ENCODE measurements around the gene PGAP6. TPM values are rescaled to one million over a fixed set of nuclear protein-coding genes. Genes with fewer than 3 reads are reported as not detected.

PGAP6 gene
- total RNA-seq, 1 donor from 2014 or later = 80.5 TPM

DNA sequence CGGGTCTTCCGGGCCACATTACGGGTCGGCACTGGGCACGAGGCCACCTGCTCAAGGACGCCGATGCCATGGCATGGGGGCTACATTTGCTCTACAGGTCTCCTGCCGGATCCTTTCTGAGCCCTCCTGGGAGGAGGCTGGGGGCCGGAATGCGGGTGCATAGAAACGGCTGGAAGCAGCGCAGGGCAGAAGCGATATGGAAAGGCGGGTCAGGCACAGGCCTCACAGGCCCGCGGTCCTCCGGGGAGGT, 57.7 kb downstream of the PGAP6 start:
- Histone ChIP-seq H3K36me3 (ENCODE audit: insufficient read depth, low read length) (no peaks in the 10 kb centered on the region), H3K9me3 (ENCODE audit: insufficient read depth, low read depth, low read length) (no peaks in the 10 kb centered on the region), H2AFZ (ENCODE audit: low read depth, low read length) (no peak overlapping the region), H3K79me2 (ENCODE audit: insufficient read depth, low read length) (peaks cover 39% of the 10 kb centered on the region), H3K9ac (ENCODE audit: low read length) (no peak overlapping the region), H3K27me3 (ENCODE audit: insufficient read depth, low read length) (no peaks in the 10 kb centered on the region), H3K4me1 (ENCODE audit: insufficient read depth, low read length) (peaks cover 13% of the 10 kb centered on the region), H3K4me2 (ENCODE audit: low read length) (no peak overlapping the region), H3K4me3 (ENCODE audit: insufficient read depth, low read depth, low read length) (no peak overlapping the region), H3K27ac (ENCODE audit: low read depth, low read length) (no peak overlapping the region), H4K20me1 (ENCODE audit: insufficient read depth, low read length) (peaks cover 88% of the 10 kb centered on the region)
- Mint-ChIP-seq H3K9me3 (ENCODE audit: unreplicated experiment) (no peaks in the 10 kb centered on the region), H3K4me1 (ENCODE audit: low read depth, unreplicated experiment) (peaks cover 5% of the 10 kb centered on the region), H3K4me3 (ENCODE audit: unreplicated experiment) (no peak overlapping the region), H3K36me3 (ENCODE audit: low read depth, unreplicated experiment) (peaks cover under 1% of the 10 kb centered on the region), H3K27me3 (ENCODE audit: low read depth, unreplicated experiment) (no peaks in the 10 kb centered on the region), H3K27ac (ENCODE audit: unreplicated experiment) (no peak overlapping the region)
- FAIRE-seq (no peak), DNase-seq (ENCODE audit: low read depth) (no peak)
- TF ChIP-seq EZH2 (IDR thresholded peaks at IDR 0.05; ENCODE audit: insufficient read depth, low read length) = no peak
- TF ChIP-seq, protein P1, sequence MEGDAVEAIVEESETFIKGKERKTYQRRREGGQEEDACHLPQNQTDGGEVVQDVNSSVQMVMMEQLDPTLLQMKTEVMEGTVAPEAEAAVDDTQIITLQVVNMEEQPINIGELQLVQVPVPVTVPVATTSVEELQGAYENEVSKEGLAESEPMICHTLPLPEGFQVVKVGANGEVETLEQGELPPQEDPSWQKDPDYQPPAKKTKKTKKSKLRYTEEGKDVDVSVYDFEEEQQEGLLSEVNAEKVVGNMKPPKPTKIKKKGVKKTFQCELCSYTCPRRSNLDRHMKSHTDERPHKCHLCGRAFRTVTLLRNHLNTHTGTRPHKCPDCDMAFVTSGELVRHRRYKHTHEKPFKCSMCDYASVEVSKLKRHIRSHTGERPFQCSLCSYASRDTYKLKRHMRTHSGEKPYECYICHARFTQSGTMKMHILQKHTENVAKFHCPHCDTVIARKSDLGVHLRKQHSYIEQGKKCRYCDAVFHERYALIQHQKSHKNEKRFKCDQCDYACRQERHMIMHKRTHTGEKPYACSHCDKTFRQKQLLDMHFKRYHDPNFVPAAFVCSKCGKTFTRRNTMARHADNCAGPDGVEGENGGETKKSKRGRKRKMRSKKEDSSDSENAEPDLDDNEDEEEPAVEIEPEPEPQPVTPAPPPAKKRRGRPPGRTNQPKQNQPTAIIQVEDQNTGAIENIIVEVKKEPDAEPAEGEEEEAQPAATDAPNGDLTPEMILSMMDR (IDR thresholded peaks at IDR 0.05; ENCODE audit: insufficient read depth, low read depth, low read length) = no peak

DNA sequence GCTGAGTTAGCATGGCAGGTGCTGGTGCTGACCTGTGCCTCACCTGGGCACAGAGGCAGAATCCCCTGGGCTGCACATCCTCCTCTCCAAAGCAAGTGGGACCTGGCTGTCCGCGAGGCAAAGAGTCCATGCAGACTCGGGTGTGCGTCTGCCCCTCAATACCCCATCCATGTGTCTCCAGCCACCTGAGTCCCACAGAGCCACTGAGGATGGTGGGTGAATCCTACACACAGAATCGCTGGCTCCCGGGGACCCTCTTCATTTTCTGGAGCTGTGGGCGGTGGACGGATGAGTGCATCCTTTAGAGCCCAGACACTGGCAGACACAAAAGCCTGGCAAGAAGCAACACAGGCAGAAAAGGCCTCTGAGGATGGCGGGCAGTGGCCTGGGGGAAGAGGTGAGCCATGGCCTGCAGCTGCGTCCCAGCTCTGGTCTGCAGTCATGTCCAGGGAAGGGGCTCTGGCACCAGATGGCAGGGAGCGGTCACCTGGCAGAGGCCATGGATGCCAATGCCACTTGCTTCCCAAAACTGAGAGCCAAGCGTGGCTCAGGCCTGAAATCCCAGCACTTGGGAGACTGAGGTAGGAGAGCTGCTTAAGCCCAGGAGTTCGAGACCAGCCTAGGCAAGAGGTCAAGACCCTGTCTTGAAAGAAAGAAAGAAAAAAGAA, 59.2 kb downstream of the PGAP6 start:
- Histone ChIP-seq H3K27ac (ENCODE audit: low read depth, low read length) (no peak overlapping the region), H3K9ac (ENCODE audit: low read length) (no peak overlapping the region), H2AFZ (ENCODE audit: low read depth, low read length) (no peak overlapping the region), H3K36me3 (ENCODE audit: insufficient read depth, low read length) (no peaks in the 10 kb centered on the region), H3K4me2 (ENCODE audit: low read length) (no peak overlapping the region), H3K4me1 (ENCODE audit: insufficient read depth, low read length) (peaks cover 7% of the 10 kb centered on the region), H3K9me3 (ENCODE audit: insufficient read depth, low read depth, low read length) (no peaks in the 10 kb centered on the region), H3K27me3 (ENCODE audit: insufficient read depth, low read length) (no peaks in the 10 kb centered on the region), H4K20me1 (ENCODE audit: insufficient read depth, low read length) (peaks cover 89% of the 10 kb centered on the region), H3K79me2 (ENCODE audit: insufficient read depth, low read length) (peaks cover 50% of the 10 kb centered on the region), H3K4me3 (ENCODE audit: insufficient read depth, low read depth, low read length) (no peak overlapping the region)
- Mint-ChIP-seq H3K36me3 (ENCODE audit: low read depth, unreplicated experiment) (peaks cover 6% of the 10 kb centered on the region), H3K4me1 (ENCODE audit: low read depth, unreplicated experiment) (peaks cover 5% of the 10 kb centered on the region), H3K27ac (ENCODE audit: unreplicated experiment) (no peak overlapping the region), H3K4me3 (ENCODE audit: unreplicated experiment) (no peak overlapping the region), H3K27me3 (ENCODE audit: low read depth, unreplicated experiment) (no peaks in the 10 kb centered on the region), H3K9me3 (ENCODE audit: unreplicated experiment) (no peaks in the 10 kb centered on the region)
- FAIRE-seq (no peak), DNase-seq (ENCODE audit: low read depth) (no peak)
- TF ChIP-seq EZH2 (IDR thresholded peaks at IDR 0.05; ENCODE audit: insufficient read depth, low read length) = no peak
- TF ChIP-seq, protein P1 (IDR thresholded peaks at IDR 0.05; ENCODE audit: insufficient read depth, low read depth, low read length) = no peak

- Histone ChIP-seq H2AFZ (ENCODE audit: low read depth, low read length) (no peak overlapping the region), H3K36me3 (ENCODE audit: insufficient read depth, low read length) (no peaks in the 10 kb centered on the region), H4K20me1 (ENCODE audit: insufficient read depth, low read length) (peaks cover 89% of the 10 kb centered on the region), H3K4me2 (ENCODE audit: low read length) (no peak overlapping the region), H3K79me2 (ENCODE audit: insufficient read depth, low read length) (peaks cover 60% of the 10 kb centered on the region), H3K27me3 (ENCODE audit: insufficient read depth, low read length) (no peaks in the 10 kb centered on the region), H3K4me1 (ENCODE audit: insufficient read depth, low read length) (no peaks in the 10 kb centered on the region), H3K9ac (ENCODE audit: low read length) (no peak overlapping the region), H3K4me3 (ENCODE audit: insufficient read depth, low read depth, low read length) (no peak overlapping the region), H3K9me3 (ENCODE audit: insufficient read depth, low read depth, low read length) (no peaks in the 10 kb centered on the region), H3K27ac (ENCODE audit: low read depth, low read length) (no peak overlapping the region)
- Mint-ChIP-seq H3K27ac (ENCODE audit: unreplicated experiment) (no peak overlapping the region), H3K27me3 (ENCODE audit: low read depth, unreplicated experiment) (no peaks in the 10 kb centered on the region), H3K4me3 (ENCODE audit: unreplicated experiment) (no peak overlapping the region), H3K4me1 (ENCODE audit: low read depth, unreplicated experiment) (no peaks in the 10 kb centered on the region), H3K9me3 (ENCODE audit: unreplicated experiment) (no peaks in the 10 kb centered on the region), H3K36me3 (ENCODE audit: low read depth, unreplicated experiment) (peaks cover 8% of the 10 kb centered on the region)
- DNase-seq (ENCODE audit: low read depth) (no peak), FAIRE-seq (no peak)
- no peak for TF ChIP-seq EZH2 (IDR thresholded peaks at IDR 0.05; ENCODE audit: insufficient read depth, low read length)
- TF ChIP-seq, protein P1 (IDR thresholded peaks at IDR 0.05; ENCODE audit: insufficient read depth, low read depth, low read length) = no peak
These were observed 60.2 kb downstream of the PGAP6 start for GRCh38 chr16:321532-321931.

All from astrocyte (in vitro differentiated cells and primary cell).